Lung (tissue), 12 donors: ENCODE data around the gene PTPN7. TPM values are rescaled to one million over a fixed set of nuclear protein-coding genes. Genes with fewer than 3 reads are reported as not detected.
A peak's percentile ranks its signal among the peaks of the same experiment; 100 is the strongest.

Source experiments
- ATAC-seq: fragments of 200-7000 bp; cut with Tn5 transposase; one replicate; pipeline ENCODE4 v1.9.1; 2020; ENCODE audit warnings: moderate number of reproducible peaks; ENCODE audit not compliant: insufficient read depth, low FRiP score
- DNase-seq, 3 donors: peaks; one replicate each; pipeline ENCODE4 v3.0.0-alpha.2; 2013 to 2017
- H3K27ac ChIP-seq, 2 donors: one replicate each; pipeline ENCODE4 v1.5.1; 2013; ENCODE audit warnings: mild to moderate bottlenecking in 2 of 2, moderate library complexity in 2 of 2, control low read depth in 1 of 2, inconsistent platforms in 1 of 2, low read depth in 1 of 2, low read length in 1 of 2
- H3K27me3 ChIP-seq, 3 donors: one replicate each; pipeline ENCODE4 v1.5.1; 2013; ENCODE audit warnings: low read length in 2 of 3; ENCODE audit not compliant: control insufficient read depth in 3 of 3, insufficient read depth in 3 of 3
- H3K36me3 ChIP-seq, 4 donors: one replicate each; pipeline ENCODE4 v1.5.1; 2013; ENCODE audit warnings: low read length in 4 of 4, mild to moderate bottlenecking in 1 of 4, moderate library complexity in 1 of 4; ENCODE audit not compliant: control insufficient read depth in 4 of 4, insufficient read depth in 4 of 4
- H3K4me1 ChIP-seq, 5 donors: one replicate each; pipeline ENCODE4 v1.5.1; 2013; ENCODE audit warnings: low read length in 5 of 5, mild to moderate bottlenecking in 2 of 5, moderate library complexity in 1 of 5; ENCODE audit not compliant: control insufficient read depth in 5 of 5, insufficient read depth in 5 of 5
- H3K4me3 ChIP-seq: one replicate; pipeline ENCODE4 v1.5.1; 2013; ENCODE audit warnings: mild to moderate bottlenecking, control low read depth, moderate library complexity
- H3K9ac ChIP-seq, 2 donors: one replicate each; pipeline ENCODE4 v1.5.1; 2013; ENCODE audit warnings: low read length in 2 of 2, control low read depth in 1 of 2; ENCODE audit not compliant: insufficient read depth in 1 of 2
- H3K9me3 ChIP-seq, 4 donors: one replicate each; pipeline ENCODE4 v1.5.1; 2013; ENCODE audit warnings: low read length in 3 of 4, mild to moderate bottlenecking in 1 of 4, moderate library complexity in 1 of 4; ENCODE audit not compliant: control insufficient read depth in 4 of 4, insufficient read depth in 3 of 4
- WGBS, 2 donors: extraction: QIAGEN DNeasy Blood & Tissue Kit; methylation state at CpG; one replicate each; pipeline ENCODE4 v1.1.7; 2013; 5-methylcytosine and 5-hydroxymethylcytosine counted together
- polyA plus RNA-seq, 2 donors: library from polyadenylated mRNA; stranded (reverse); fragments of 200-250 nt; gene quantifications; one replicate each; pipeline ENCODE4 v1.2.1, GENCODE V29; 2013
- total RNA-seq, 2 donors: library from RNA; depleted of rRNA in 1 of 2; stranded (reverse); fragments of >200 nt in 1 of 2; gene quantifications; one replicate each; pipeline ENCODE4 v1.2.1, GENCODE V29; 2014 to 2021
- TF ChIP-seq, protein P1 (sequence below): IDR thresholded peaks from 2 replicates; pipeline ENCODE4 v1.5.1; 2012; ENCODE audit warnings: mild to moderate bottlenecking; ENCODE audit errors: control extremely low read depth, extremely low read depth
- donor health status: control.
- donor health status: control.
- donor health status: Bipolar disorder and iron deficiency.
- donor health status: healthy.
- donor health status: DM: yes; HTN: yes; CAD: no.

The PTPN7 gene
- total and polyA plus RNA-seq, 4 donors = 2.9 to 14.0 (median 5.7) TPM

DNA sequence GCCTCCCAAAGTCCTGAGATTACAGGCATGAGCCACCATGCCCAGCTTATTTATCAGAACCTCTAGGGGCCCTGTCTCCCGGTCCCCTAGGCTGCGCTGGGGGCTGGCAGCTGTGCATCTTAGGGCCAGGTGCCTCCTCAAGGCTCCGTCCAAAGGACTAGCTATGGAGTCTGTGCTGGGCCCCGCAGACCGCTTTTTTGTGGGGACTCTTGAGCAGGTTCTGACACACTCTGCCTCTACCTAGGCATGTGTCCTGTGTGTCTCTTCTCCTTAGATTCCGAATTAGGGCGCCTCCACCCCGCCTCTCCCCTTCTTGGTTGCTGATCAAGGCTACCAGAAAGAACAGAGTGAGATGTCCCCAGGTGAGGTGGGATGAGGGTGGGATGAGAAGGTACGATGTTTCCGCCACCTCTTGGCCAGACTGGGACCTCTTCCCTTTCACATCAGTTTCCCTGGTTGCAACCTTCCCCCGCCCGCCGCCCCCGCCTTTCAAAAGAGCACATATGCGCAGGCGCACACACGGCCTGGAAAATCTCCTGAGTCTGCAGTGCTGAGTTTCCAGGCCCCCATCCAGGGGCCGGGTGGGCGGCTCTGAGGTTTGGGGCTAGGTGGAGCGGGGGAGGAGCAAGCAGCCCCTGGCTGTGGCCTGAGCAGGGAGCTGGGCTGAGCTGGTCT, 5.0 kb upstream of the PTPN7 start:
- H3K4me1 ChIP-seq = peaks cover 0 to 30% (median 3%) of the 10 kb centered on the region in 5 donors
- H3K27me3 ChIP-seq = no peaks in the 10 kb centered on the region
- H3K9me3 ChIP-seq = no peaks in the 10 kb centered on the region
- DNase-seq (no peak), ATAC-seq (no peak)
- TF ChIP-seq, protein P1, sequence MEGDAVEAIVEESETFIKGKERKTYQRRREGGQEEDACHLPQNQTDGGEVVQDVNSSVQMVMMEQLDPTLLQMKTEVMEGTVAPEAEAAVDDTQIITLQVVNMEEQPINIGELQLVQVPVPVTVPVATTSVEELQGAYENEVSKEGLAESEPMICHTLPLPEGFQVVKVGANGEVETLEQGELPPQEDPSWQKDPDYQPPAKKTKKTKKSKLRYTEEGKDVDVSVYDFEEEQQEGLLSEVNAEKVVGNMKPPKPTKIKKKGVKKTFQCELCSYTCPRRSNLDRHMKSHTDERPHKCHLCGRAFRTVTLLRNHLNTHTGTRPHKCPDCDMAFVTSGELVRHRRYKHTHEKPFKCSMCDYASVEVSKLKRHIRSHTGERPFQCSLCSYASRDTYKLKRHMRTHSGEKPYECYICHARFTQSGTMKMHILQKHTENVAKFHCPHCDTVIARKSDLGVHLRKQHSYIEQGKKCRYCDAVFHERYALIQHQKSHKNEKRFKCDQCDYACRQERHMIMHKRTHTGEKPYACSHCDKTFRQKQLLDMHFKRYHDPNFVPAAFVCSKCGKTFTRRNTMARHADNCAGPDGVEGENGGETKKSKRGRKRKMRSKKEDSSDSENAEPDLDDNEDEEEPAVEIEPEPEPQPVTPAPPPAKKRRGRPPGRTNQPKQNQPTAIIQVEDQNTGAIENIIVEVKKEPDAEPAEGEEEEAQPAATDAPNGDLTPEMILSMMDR = no peak
- no peaks in the 10 kb centered on the region for H3K36me3 ChIP-seq
- no peak overlapping the region for H3K9ac ChIP-seq
- no peak overlapping the region for H3K4me3 ChIP-seq
- H3K27ac ChIP-seq = no peak overlapping the region
- WGBS, 2 donors = 87 to 90% methylated on average over 20 of the region's 20 CpGs

DNA sequence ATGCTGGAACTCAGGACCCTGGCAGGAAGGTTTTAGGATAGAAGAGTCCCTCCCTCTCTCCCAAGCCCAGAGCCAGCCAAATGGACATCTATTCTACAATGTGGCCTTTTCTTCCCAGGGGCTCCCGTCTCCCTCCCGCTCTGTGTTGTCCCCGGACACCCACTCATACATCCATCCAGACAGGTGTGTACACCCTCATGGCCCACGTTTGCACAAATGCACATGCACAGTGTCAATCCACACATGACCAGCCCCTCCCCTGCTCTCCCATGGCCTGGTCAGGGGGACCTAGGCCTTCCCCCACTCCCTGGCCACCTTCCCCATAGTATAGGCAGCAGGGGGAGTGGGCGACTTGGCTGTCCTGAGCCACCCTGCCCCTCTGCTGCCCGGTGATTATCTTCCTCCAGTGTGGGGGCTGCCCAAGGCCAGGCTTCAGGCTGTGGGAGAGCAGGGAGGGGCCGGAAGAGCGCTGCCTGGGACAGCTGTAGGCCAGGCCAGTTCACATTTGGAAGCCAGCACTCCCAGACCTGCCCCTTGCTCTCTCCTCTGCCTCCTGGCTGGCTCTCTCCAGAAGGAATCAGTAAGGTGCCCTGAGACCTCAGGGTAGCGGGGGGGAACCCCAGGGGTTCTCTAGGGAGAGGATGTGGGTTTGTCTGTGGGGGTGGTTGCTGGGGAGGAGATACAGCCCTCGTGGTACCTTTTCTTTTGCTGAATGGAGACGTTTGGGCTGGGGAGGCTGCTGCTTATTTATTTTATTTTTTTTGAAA, 4.1 kb upstream of the PTPN7 start:
- H3K9ac ChIP-seq = no peak overlapping the region
- peaks cover 0 to 30% (median 10%) of the 10 kb centered on the region in 5 donors for H3K4me1 ChIP-seq
- H3K27ac ChIP-seq = no peak overlapping the region
- no peaks in the 10 kb centered on the region for H3K27me3 ChIP-seq
- TF ChIP-seq, protein P1 = no peak
- no peaks in the 10 kb centered on the region for H3K9me3 ChIP-seq
- DNase-seq (no peak), ATAC-seq (no peak)
- H3K36me3 ChIP-seq = no peaks in the 10 kb centered on the region
- 65 to 67% methylated on average over 11 of the region's 11 CpGs for WGBS, 2 donors
- H3K4me3 ChIP-seq = no peak overlapping the region

DNA sequence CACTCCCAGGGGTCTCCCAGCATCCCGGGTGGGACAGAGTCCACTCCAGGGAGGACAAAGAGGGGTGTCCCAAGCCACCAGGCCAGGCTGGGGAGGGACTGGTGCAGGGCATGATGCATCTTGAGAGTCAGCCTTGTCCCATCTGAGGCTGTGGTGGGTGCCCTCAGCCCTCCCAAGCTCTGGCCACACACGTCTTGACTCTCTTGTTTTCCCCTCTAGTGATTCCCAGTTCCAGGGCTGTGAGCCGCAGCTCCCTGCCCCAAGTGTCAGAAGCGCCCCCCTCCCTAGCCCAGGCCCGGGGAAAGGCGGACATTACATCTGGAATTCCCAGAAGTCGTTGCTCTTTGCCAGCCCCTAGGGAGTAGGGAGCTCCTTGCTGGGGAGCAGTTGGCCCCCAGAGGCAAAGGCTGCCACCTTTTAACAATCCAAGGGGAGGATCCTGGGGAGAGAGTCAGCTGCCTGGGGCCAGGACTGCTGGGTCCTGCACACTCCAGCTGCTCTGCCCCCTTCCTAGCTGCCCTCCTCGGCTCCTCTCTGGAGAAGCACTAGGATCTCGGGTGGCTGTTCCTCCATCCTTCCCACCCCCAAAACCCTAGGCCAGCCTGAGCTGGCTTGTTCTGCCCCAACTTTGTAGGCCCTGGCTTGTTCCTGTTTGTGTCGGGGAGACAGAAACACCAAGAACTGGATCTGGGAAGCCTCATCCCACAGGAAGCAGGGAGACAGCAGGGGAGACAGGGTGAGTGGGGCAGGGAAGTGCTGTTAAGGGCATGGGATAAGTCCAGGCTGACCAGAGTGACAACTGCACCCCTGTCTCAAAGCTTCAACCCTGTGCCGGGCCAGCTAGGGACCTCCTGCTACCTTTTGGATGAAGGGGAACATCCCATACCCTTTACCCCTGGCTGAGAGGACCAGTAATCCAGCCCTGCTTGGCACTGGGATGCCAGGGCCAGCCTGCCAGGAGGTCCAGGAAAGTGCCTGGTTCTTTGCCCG, 3.2 kb upstream of the PTPN7 start:
- Histone ChIP-seq H3K27me3 (no peaks in the 10 kb centered on the region), H3K9ac (no peak overlapping the region), H3K9me3 (no peaks in the 10 kb centered on the region), H3K4me3 (no peak overlapping the region), H3K36me3 (no peaks in the 10 kb centered on the region), H3K27ac (no peak overlapping the region), H3K4me1 (peaks cover 0 to 30% (median 10%) of the 10 kb centered on the region in 5 donors)
- 70 to 74% methylated on average over 12 of the region's 12 CpGs for WGBS, 2 donors
- TF ChIP-seq, protein P1 = no peak
- DNase-seq (peak in 1 of 3 donors; percentile 34), ATAC-seq (no peak)
